CD4-positive, alpha-beta memory T cell (primary cell): ENCODE data around the gene WRNIP1. TPM values are rescaled to one million over a fixed set of nuclear protein-coding genes. Genes with fewer than 3 reads are reported as not detected.
A peak's percentile ranks its signal among the peaks of the same experiment; 100 is the strongest.

Source experiments
- CTCF ChIA-PET: fragments of 350-600 bp; sonication (Branson Sonifier 250); formaldehyde crosslinking; loops from one replicate; lab custom pipeline; 2021; ENCODE audit warnings: inconsistent platforms; ENCODE audit not compliant: partially characterized antibody; lab: Charles Lee
- POLR2A ChIA-PET: fragments of 350-600 bp; sonication (Branson Sonifier 250); formaldehyde crosslinking; loops from one replicate; lab custom pipeline; 2021; ENCODE audit not compliant: partially characterized antibody; lab: Charles Lee
- DNase-seq, 5 donors: peaks; one replicate each; pipeline versions ENCODE4 v3.0.0 to v3.0.0-alpha.2; 2020 to 2022; ENCODE audit warnings: mixed read lengths in 1 of 5
- H3K27ac ChIP-seq: one replicate; pipeline ENCODE4 v1.7.0; 2013; ENCODE audit warnings: low read depth, low read length
- H3K27me3 ChIP-seq: 2 replicates; pipeline ENCODE4 v1.7.0; 2013; ENCODE audit warnings: mild to moderate bottlenecking, low read length, moderate library complexity; ENCODE audit not compliant: insufficient read depth
- H3K36me3 ChIP-seq: 2 replicates; pipeline ENCODE4 v1.7.0; 2013; ENCODE audit warnings: mild to moderate bottlenecking, low read length, moderate library complexity; ENCODE audit not compliant: insufficient read depth
- H3K4me1 ChIP-seq: 2 replicates; pipeline ENCODE4 v1.7.0; 2013; ENCODE audit warnings: mild to moderate bottlenecking, low read length, moderate library complexity; ENCODE audit not compliant: insufficient read depth
- H3K4me3 ChIP-seq, 2 donors: one replicate each; pipeline ENCODE4 v1.7.0; 2013; ENCODE audit warnings: low read length in 2 of 2, mild to moderate bottlenecking in 1 of 2
- H3K9me3 ChIP-seq, 2 donors: one replicate each; pipeline ENCODE4 v1.7.0; 2013; ENCODE audit warnings: low read length in 2 of 2, control low read depth in 1 of 2; ENCODE audit not compliant: control insufficient read depth in 1 of 2
- H3K27ac Mint-ChIP-seq, 7 donors: one replicate each; pipeline ENCODE4 v1.8.0; 2020 to 2021; ENCODE audit warnings: mixed read lengths in 7 of 7, mild to moderate bottlenecking in 6 of 7, inconsistent platforms in 3 of 7, moderate library complexity in 3 of 7
- H3K27me3 Mint-ChIP-seq, 2 donors: one replicate each; pipeline ENCODE4 v1.8.0; 2020 to 2021; ENCODE audit warnings: mixed read lengths in 2 of 2
- H3K36me3 Mint-ChIP-seq, 2 donors: one replicate each; pipeline ENCODE4 v1.8.0; 2020 to 2021; ENCODE audit warnings: mixed read lengths in 2 of 2, inconsistent platforms in 1 of 2, mild to moderate bottlenecking in 1 of 2
- H3K4me1 Mint-ChIP-seq, 4 donors: one replicate each; pipeline ENCODE4 v1.8.0; 2020 to 2021; ENCODE audit warnings: mixed read lengths in 4 of 4, mild to moderate bottlenecking in 1 of 4
- H3K4me3 Mint-ChIP-seq, 8 donors: one replicate each; pipeline ENCODE4 v1.8.0; 2020 to 2021; ENCODE audit warnings: mixed read lengths in 8 of 8, mild to moderate bottlenecking in 7 of 8, moderate library complexity in 6 of 8, inconsistent platforms in 3 of 8
- H3K9me3 Mint-ChIP-seq, 8 donors: one replicate each; pipeline ENCODE4 v1.8.0; 2020 to 2021; ENCODE audit warnings: mixed read lengths in 8 of 8, mild to moderate bottlenecking in 5 of 8, inconsistent platforms in 3 of 8, moderate library complexity in 1 of 8
- intact Hi-C: fragments of 100-400 bp; cut with micrococcal nuclease; formaldehyde crosslinking; loops from one replicate; pipeline ENCODE4 v1.15.1; 2023
- polyA plus RNA-seq, 2 donors: library from polyadenylated mRNA; unstranded; fragments of 300-500 nt; fragmentation: Illumina TruSeq; gene quantifications; one replicate each; pipeline ENCODE4 v1.2.3, GENCODE V29; 2021
- total RNA-seq, 2 experiments: library from RNA; stranded (reverse); gene quantifications; one replicate each; pipeline ENCODE4 v1.2.3, GENCODE V29; 2021

WRNIP1 gene
- total and polyA plus RNA-seq, 4 experiments from 2014 or later: 27.3 to 54.1 (median 41.9) TPM

- Mint-ChIP-seq H3K36me3 (no peaks in the 10 kb centered on the region), H3K9me3 (no peaks in the 10 kb centered on the region), H3K27me3 (peaks cover 6 to 15% of the 10 kb centered on the region in 2 donors), H3K4me3 (no peak overlapping the region), H3K4me1 (peaks cover 0 to 2% (median under 1%) of the 10 kb centered on the region in 4 donors), H3K27ac (no peak overlapping the region)
- no peak for DNase-seq
- Histone ChIP-seq H3K4me3 (no peak overlapping the region), H3K9me3 (no peaks in the 10 kb centered on the region), H3K36me3 (no peaks in the 10 kb centered on the region), H3K27ac (no peak overlapping the region), H3K27me3 (peaks cover 7% of the 10 kb centered on the region), H3K4me1 (no peaks in the 10 kb centered on the region)
- ChIA-PET POLR2A (interaction anchor here (0.5 kb wide), 1 partner anchor 1224 kb away, joined by 3 read pairs; no protein-coding TSS in a partner anchor), CTCF (interaction anchor here (1.7 to 4.4 kb wide), 5 partner anchors 9 to 93 kb away, joined by 5 to 83 read pairs (median 26); partner anchors contain the start of genes SERPINB1 and WRNIP1)
- intact Hi-C loops: no loop called here
These were observed 17.0 kb upstream of the WRNIP1 start for GRCh38 chr6:2748183-2748582.

- Histone ChIP-seq H3K9me3 (no peaks in the 10 kb centered on the region), H3K36me3 (no peaks in the 10 kb centered on the region), H3K27ac (no peak overlapping the region), H3K27me3 (peaks cover 7% of the 10 kb centered on the region), H3K4me1 (no peaks in the 10 kb centered on the region), H3K4me3 (no peak overlapping the region)
- peak; percentile 52 to 63 (median 56) for DNase-seq
- peaks cover 13 to 21% of the 10 kb centered on the region in 2 donors for H3K27me3 Mint-ChIP-seq
- intact Hi-C loops: loop anchor here (1.0 kb wide), 3 partner anchors 11 to 1154 kb away; no protein-coding TSS in a partner anchor
- H3K4me3 Mint-ChIP-seq: no peak overlapping the region
- H3K36me3 Mint-ChIP-seq: no peaks in the 10 kb centered on the region
- ChIA-PET POLR2A (interaction anchor here (1.2 kb wide), 1 partner anchor 13 kb away, joined by 6 read pairs; no protein-coding TSS in a partner anchor), CTCF (interaction anchor here (0.9 to 4.4 kb wide), 17 partner anchors 9 to 1171 kb away, joined by 3 to 83 read pairs (median 5); partner anchors contain the start of genes SERPINB1 and WRNIP1)
- peak overlapping the region in 1 of 7 donors; percentile 35 for H3K27ac Mint-ChIP-seq
- H3K9me3 Mint-ChIP-seq: no peaks in the 10 kb centered on the region
- H3K4me1 Mint-ChIP-seq: peaks cover 0 to 2% (median under 1%) of the 10 kb centered on the region in 4 donors
These were observed 15.1 kb upstream of the WRNIP1 start for GRCh38 chr6:2749969-2750600.

- no peak within 1 kb of the TSS for H3K4me3 ChIP-seq
- peaks cover 0 to 2% (median under 1%) of the 10 kb centered on the region in 4 donors for H3K4me1 Mint-ChIP-seq
- CTCF ChIA-PET: interaction anchor here (1.2 to 4.4 kb wide), 15 partner anchors 8 to 1158 kb away, joined by 4 to 83 read pairs (median 6); partner anchors contain the start of genes SERPINB1 and WRNIP1
- H3K27ac Mint-ChIP-seq: peak within 1 kb of the TSS in 1 of 7 donors; percentile 35
- no peaks in the 10 kb centered on the region for H3K36me3 Mint-ChIP-seq
- no peak within 1 kb of the TSS for H3K4me3 Mint-ChIP-seq
- no peaks in the 10 kb centered on the region for H3K4me1 ChIP-seq
- intact Hi-C loops: loop anchor here (1.0 kb wide), 3 partner anchors 10 to 1155 kb away; no protein-coding TSS in a partner anchor
- H3K27me3 ChIP-seq: peaks cover 7% of the 10 kb centered on the region
- peaks cover 15 to 23% of the 10 kb centered on the region in 2 donors for H3K27me3 Mint-ChIP-seq
- no peaks in the 10 kb centered on the region for H3K9me3 ChIP-seq
- DNase-seq: no peak
- H3K36me3 ChIP-seq: no peaks in the 10 kb centered on the region
- no peaks in the 10 kb centered on the region for H3K9me3 Mint-ChIP-seq
- no peak within 1 kb of the TSS for H3K27ac ChIP-seq
- POLR2A ChIA-PET: no interaction called here
These were observed 14.4 kb upstream of the WRNIP1 start, which contains the start of gene MYLK4 for GRCh38 chr6:2750832-2751231. Gene MYLK4 (minus strand): TSS chr6:2750922. CDS start chr6:2749294, 1,628 bp downstream.

- Histone ChIP-seq H3K27me3 (peaks cover 7% of the 10 kb centered on the region), H3K36me3 (no peaks in the 10 kb centered on the region), H3K9me3 (no peaks in the 10 kb centered on the region), H3K4me1 (no peaks in the 10 kb centered on the region), H3K27ac (no peak overlapping the region), H3K4me3 (no peak overlapping the region)
- H3K27ac Mint-ChIP-seq: no peak overlapping the region
- intact Hi-C loops: no loop called here
- ChIA-PET CTCF (interaction anchor here (0.6 to 4.4 kb wide), 6 partner anchors 10 to 1154 kb away, joined by 4 to 83 read pairs (median 32); partner anchors contain the start of gene WRNIP1), POLR2A (no interaction called here)
- peaks cover 0 to 2% (median under 1%) of the 10 kb centered on the region in 4 donors for H3K4me1 Mint-ChIP-seq
- H3K36me3 Mint-ChIP-seq: no peaks in the 10 kb centered on the region
- no peak for DNase-seq
- no peak overlapping the region for H3K4me3 Mint-ChIP-seq
- H3K27me3 Mint-ChIP-seq: peaks cover 15 to 26% of the 10 kb centered on the region in 2 donors
- H3K9me3 Mint-ChIP-seq: no peaks in the 10 kb centered on the region
These were observed 13.3 kb upstream of the WRNIP1 start for GRCh38 chr6:2751871-2752270.

- Histone ChIP-seq H3K27me3 (peaks cover 7% of the 10 kb centered on the region), H3K36me3 (no peaks in the 10 kb centered on the region), H3K4me1 (no peaks in the 10 kb centered on the region), H3K27ac (no peak overlapping the region), H3K4me3 (no peak overlapping the region), H3K9me3 (no peaks in the 10 kb centered on the region)
- ChIA-PET CTCF (interaction anchor here (3.9 to 4.4 kb wide), 2 partner anchors 9 to 1155 kb away, joined by 38 to 50 read pairs; no protein-coding TSS in a partner anchor), POLR2A (no interaction called here)
- intact Hi-C loops: no loop called here
- Mint-ChIP-seq H3K9me3 (no peaks in the 10 kb centered on the region), H3K27ac (no peak overlapping the region), H3K4me3 (no peak overlapping the region), H3K27me3 (peaks cover 15 to 28% of the 10 kb centered on the region in 2 donors), H3K4me1 (peaks cover 0 to 2% (median under 1%) of the 10 kb centered on the region in 4 donors), H3K36me3 (no peaks in the 10 kb centered on the region)
- DNase-seq: no peak
These were observed 12.6 kb upstream of the WRNIP1 start for GRCh38 chr6:2752477-2753109.

- peaks cover 15 to 29% of the 10 kb centered on the region in 2 donors for H3K27me3 Mint-ChIP-seq
- no peak for DNase-seq
- H3K27ac Mint-ChIP-seq: no peak overlapping the region
- peaks cover 7% of the 10 kb centered on the region for H3K27me3 ChIP-seq
- H3K4me1 ChIP-seq: no peaks in the 10 kb centered on the region
- H3K4me3 Mint-ChIP-seq: no peak overlapping the region
- ChIA-PET CTCF (no interaction called here), POLR2A (no interaction called here)
- no peaks in the 10 kb centered on the region for H3K36me3 ChIP-seq
- intact Hi-C loops: no loop called here
- H3K4me3 ChIP-seq: no peak overlapping the region
- no peaks in the 10 kb centered on the region for H3K9me3 ChIP-seq
- H3K27ac ChIP-seq: no peak overlapping the region
- H3K4me1 Mint-ChIP-seq: peaks cover 0 to 2% (median under 1%) of the 10 kb centered on the region in 4 donors
- H3K36me3 Mint-ChIP-seq: no peaks in the 10 kb centered on the region
- H3K9me3 Mint-ChIP-seq: no peaks in the 10 kb centered on the region
These were observed 12.1 kb upstream of the WRNIP1 start for GRCh38 chr6:2753110-2753489.

GRCh38 chr6:2753743-2754142 lies 11.4 kb upstream of the WRNIP1 start:
- no peak for DNase-seq
- H3K36me3 ChIP-seq: no peaks in the 10 kb centered on the region
- H3K4me1 ChIP-seq: no peaks in the 10 kb centered on the region
- Mint-ChIP-seq H3K4me1 (peaks cover 0 to 2% (median under 1%) of the 10 kb centered on the region in 4 donors), H3K27ac (no peak overlapping the region), H3K4me3 (no peak overlapping the region), H3K27me3 (peaks cover 15 to 29% of the 10 kb centered on the region in 2 donors), H3K9me3 (no peaks in the 10 kb centered on the region), H3K36me3 (no peaks in the 10 kb centered on the region)
- peaks cover 7% of the 10 kb centered on the region for H3K27me3 ChIP-seq
- no peak overlapping the region for H3K27ac ChIP-seq
- CTCF ChIA-PET: no interaction called here
- POLR2A ChIA-PET: no interaction called here
- no peak overlapping the region for H3K4me3 ChIP-seq
- intact Hi-C loops: no loop called here
- no peaks in the 10 kb centered on the region for H3K9me3 ChIP-seq
